Measurements from ENCODE around the gene VAPB.

DNA sequence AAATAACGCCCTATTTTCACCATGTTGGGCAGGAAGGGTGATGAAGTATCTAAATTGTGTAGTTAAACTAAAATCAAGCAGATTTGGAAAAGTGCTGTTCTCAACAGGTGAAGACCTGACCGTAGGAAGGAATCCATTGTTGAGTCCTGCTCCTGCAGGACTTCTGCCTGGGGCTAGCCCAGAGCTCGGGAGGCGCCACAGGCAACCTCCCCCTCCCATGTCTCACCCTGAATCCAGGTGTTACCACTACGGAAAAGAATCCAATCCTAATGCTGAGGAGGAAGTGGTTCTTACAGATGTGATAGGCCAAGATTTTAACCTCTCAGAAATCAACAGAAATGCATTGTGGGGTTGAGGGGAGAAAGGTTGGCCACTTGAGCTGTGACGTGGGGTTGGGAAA is 49.3 kb upstream of the VAPB start:
- no peak for TF ChIP-seq CTCF (IDR thresholded peaks at IDR 0.05 in 8 of 11, conservative IDR thresholded peaks at IDR 0.05 in 3 of 11)
- TF ChIP-seq POLR2A (IDR thresholded peaks at IDR 0.05) = no peak
- no peak for TF ChIP-seq POLR2AphosphoS5 (IDR thresholded peaks at IDR 0.05)
